H9 (cell line): Measurements from ENCODE around the gene WDFY3. TPM values are rescaled to one million over a fixed set of nuclear protein-coding genes. Genes with fewer than 3 reads are reported as not detected.

Source experiments
- DNase-seq: peaks from one replicate; pipeline ENCODE4 v3.0.0-alpha.2; 2017
- H2AFZ ChIP-seq: one replicate; pipeline ENCODE4 v1.6.1; 2013; ENCODE audit warnings: mild to moderate bottlenecking, low read length, control low read depth, moderate library complexity
- H2AK5ac ChIP-seq: 2 replicates; pipeline ENCODE4 v1.6.1; 2013; ENCODE audit warnings: low read length, control low read depth, mixed read lengths; ENCODE audit not compliant: insufficient read length
- H2BK120ac ChIP-seq: one replicate; pipeline ENCODE4 v1.6.1; 2013; ENCODE audit warnings: low read depth, mild to moderate bottlenecking, low read length, control low read depth, inconsistent platforms; ENCODE audit not compliant: poor library complexity, severe bottlenecking
- H2BK12ac ChIP-seq: 2 replicates; pipeline ENCODE4 v1.6.1; 2013; ENCODE audit warnings: low read length, control low read depth, mixed read lengths, low read depth; ENCODE audit not compliant: insufficient read length
- H2BK15ac ChIP-seq: 2 replicates; pipeline ENCODE4 v1.6.1; 2013; ENCODE audit warnings: low read depth, low read length, control low read depth
- H2BK20ac ChIP-seq: one replicate; pipeline ENCODE4 v1.6.1; 2013; ENCODE audit warnings: low read depth, mild to moderate bottlenecking, low read length, control low read depth, inconsistent platforms; ENCODE audit not compliant: poor library complexity, severe bottlenecking
- H2BK5ac ChIP-seq: 2 replicates; pipeline ENCODE4 v1.6.1; 2013; ENCODE audit warnings: low read length, control low read depth, mixed read lengths; ENCODE audit not compliant: insufficient read length
- H3K14ac ChIP-seq: 2 replicates; pipeline ENCODE4 v1.6.1; 2013; ENCODE audit warnings: low read length, control low read depth; ENCODE audit not compliant: insufficient read depth
- H3K18ac ChIP-seq: 2 replicates; pipeline ENCODE4 v1.6.1; 2013; ENCODE audit warnings: low read depth, mild to moderate bottlenecking, mixed read lengths, low read length, control low read depth; ENCODE audit not compliant: insufficient read length
- H3K23ac ChIP-seq: 2 replicates; pipeline ENCODE4 v1.6.1; 2013; ENCODE audit warnings: low read length, control low read depth, mixed read lengths, low read depth; ENCODE audit not compliant: insufficient read length
- H3K23me2 ChIP-seq: 2 replicates; pipeline ENCODE4 v1.6.1; 2013; ENCODE audit warnings: low read depth, mild to moderate bottlenecking, mixed read lengths, low read length, control low read depth; ENCODE audit not compliant: insufficient read length, poor library complexity, severe bottlenecking
- H3K27ac ChIP-seq: 2 replicates; pipeline ENCODE4 v1.5.1; 2013; ENCODE audit warnings: low read length, control low read depth, mixed read lengths, low read depth; ENCODE audit not compliant: insufficient read length
- H3K27me3 ChIP-seq: 2 replicates; pipeline ENCODE4 v1.6.1; 2013; ENCODE audit warnings: low read length, control low read depth, inconsistent platforms; ENCODE audit not compliant: insufficient read depth
- H3K4ac ChIP-seq: 2 replicates; pipeline ENCODE4 v1.6.1; 2013; ENCODE audit warnings: low read depth, mild to moderate bottlenecking, control low read depth, inconsistent platforms, low read length, moderate library complexity
- H3K4me1 ChIP-seq: 2 replicates; pipeline ENCODE4 v1.6.1; 2013; ENCODE audit warnings: low read length, control low read depth, inconsistent platforms; ENCODE audit not compliant: insufficient read depth
- H3K4me2 ChIP-seq: 2 replicates; pipeline ENCODE4 v1.6.1; 2013; ENCODE audit warnings: low read length, control low read depth, mixed read lengths; ENCODE audit not compliant: insufficient read length, insufficient read depth
- H3K56ac ChIP-seq: 2 replicates; pipeline ENCODE4 v1.6.1; 2013; ENCODE audit warnings: low read depth, mild to moderate bottlenecking, mixed read lengths, low read length, control low read depth; ENCODE audit not compliant: insufficient read length
- H3K79me1 ChIP-seq: 2 replicates; pipeline ENCODE4 v1.6.1; 2013; ENCODE audit warnings: low read depth, mild to moderate bottlenecking, moderate library complexity, low read length, control low read depth, inconsistent platforms; ENCODE audit not compliant: insufficient read depth, poor library complexity, severe bottlenecking
- H3K79me2 ChIP-seq: 2 replicates; pipeline ENCODE4 v1.6.1; 2013; ENCODE audit warnings: low read length, control low read depth, inconsistent platforms; ENCODE audit not compliant: insufficient read depth
- H3K9ac ChIP-seq: 2 replicates; pipeline ENCODE4 v1.6.1; 2013; ENCODE audit warnings: low read length, control low read depth, mixed read lengths; ENCODE audit not compliant: insufficient read length; ENCODE audit errors: extremely low read depth
- H3K9me3 ChIP-seq: one replicate; pipeline ENCODE4 v1.6.1; 2013; ENCODE audit warnings: low read depth, low read length, inconsistent platforms; ENCODE audit not compliant: control insufficient read depth
- H3T11ph ChIP-seq: one replicate; pipeline ENCODE4 v1.6.1; 2013; ENCODE audit warnings: mild to moderate bottlenecking, low read length, control low read depth, inconsistent platforms
- H4K20me1 ChIP-seq: one replicate; pipeline ENCODE4 v1.6.1; 2013; ENCODE audit not compliant: control insufficient read depth, insufficient read length, insufficient read depth
- H4K5ac ChIP-seq: 2 replicates; pipeline ENCODE4 v1.6.1; 2013; ENCODE audit warnings: low read depth, mild to moderate bottlenecking, mixed read lengths, low read length, control low read depth; ENCODE audit not compliant: insufficient read length
- H4K8ac ChIP-seq: replicated peaks from 2 replicates; pipeline ENCODE4 v1.6.1; 2013; ENCODE audit warnings: low read length, control low read depth, mixed read lengths, low read depth; ENCODE audit not compliant: insufficient read length
- H4K91ac ChIP-seq: 2 replicates; pipeline ENCODE4 v1.6.1; 2013; ENCODE audit warnings: low read depth, mild to moderate bottlenecking, moderate library complexity, mixed read lengths, low read length, control low read depth; ENCODE audit not compliant: insufficient read length
- H3K27ac Mint-ChIP-seq, 3 experiments: 2 replicates in 2 of 3; 3 replicates in 1 of 3; pipeline ENCODE4 v1.8.0; 2020 to 2021; ENCODE audit warnings: mixed read lengths in 3 of 3, mild to moderate bottlenecking in 1 of 3, moderate library complexity in 1 of 3
- H3K27me3 Mint-ChIP-seq: 2 replicates; pipeline ENCODE4 v1.8.0; 2021; ENCODE audit warnings: low read depth, mild to moderate bottlenecking, moderate library complexity, mixed read lengths
- H3K36me3 Mint-ChIP-seq, 3 experiments: 2 replicates in 2 of 3; 3 replicates in 1 of 3; pipeline ENCODE4 v1.8.0; 2020 to 2021; ENCODE audit warnings: low read depth in 3 of 3, mixed read lengths in 3 of 3; ENCODE audit not compliant: insufficient read depth in 1 of 3
- H3K4me1 Mint-ChIP-seq, 2 experiments: 2 replicates each; pipeline ENCODE4 v1.8.0; 2020; ENCODE audit warnings: mixed read lengths in 2 of 2
- H3K4me3 Mint-ChIP-seq, 2 experiments: 2 replicates in 1 of 2; 3 replicates in 1 of 2; pipeline ENCODE4 v1.8.0; 2020 to 2021; ENCODE audit warnings: mild to moderate bottlenecking in 2 of 2, mixed read lengths in 2 of 2, moderate library complexity in 1 of 2
- H3K9me3 Mint-ChIP-seq, 2 experiments: 2 replicates in 1 of 2; 3 replicates in 1 of 2; pipeline ENCODE4 v1.8.0; 2020; ENCODE audit warnings: mild to moderate bottlenecking in 2 of 2, mixed read lengths in 2 of 2, moderate library complexity in 1 of 2
- CTCF ChIP-seq: fragments of 200-600 bp; sonication (generic); conservative IDR thresholded peaks from 3 replicates; pipeline ENCODE4 v1.8.0; 2021; ENCODE audit warnings: antibody characterized with exemption, mild to moderate bottlenecking
- WGBS: extraction: QIAGEN DNeasy Blood & Tissue Kit; methylation state at CpG from one replicate; pipeline ENCODE4 v1.1.7; 2013; ENCODE audit warnings: missing lambda C conversion rate, low lambda C conversion rate, mixed read lengths; ENCODE audit not compliant: insufficient read length; ENCODE audit errors: extremely low coverage; 5-methylcytosine and 5-hydroxymethylcytosine counted together
- total RNA-seq: library from RNA; stranded (reverse); gene quantifications from 2 replicates; pipeline ENCODE4 v1.2.1, GENCODE V29; 2021

The WDFY3 gene
- total RNA-seq, 1 experiment from 2014 or later, result 54.6 TPM

DNA sequence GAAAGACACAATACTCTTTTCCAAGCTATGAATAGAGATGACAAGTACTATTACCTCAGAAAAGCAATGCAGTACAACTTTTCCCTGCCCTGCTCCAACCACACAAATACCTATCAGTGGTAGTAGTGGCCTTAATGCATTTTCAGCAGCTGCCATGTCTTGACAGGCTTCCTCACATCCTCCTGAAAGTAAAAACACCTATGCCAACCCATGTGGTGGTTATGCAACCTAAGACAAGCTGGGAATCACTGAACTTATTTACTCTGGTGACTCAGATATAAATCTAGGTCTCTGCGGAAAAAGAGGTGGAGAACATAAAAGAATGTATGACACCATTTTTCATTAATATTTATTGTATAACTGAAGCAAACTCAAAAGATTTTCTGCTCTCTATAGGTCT is 14.5 kb downstream of the WDFY3 start:
- Histone ChIP-seq H3K79me1 (peaks cover 2% of the 10 kb centered on the region), H3K23me2 (no peaks in the 10 kb centered on the region), H3T11ph (no peak overlapping the region), H2AK5ac (no peak overlapping the region), H4K91ac (no peak overlapping the region), H3K9ac (no peak overlapping the region), H3K27me3 (no peaks in the 10 kb centered on the region), H4K8ac (no peak overlapping the region), H2BK5ac (no peak overlapping the region), H2AFZ (no peak overlapping the region), H3K9me3 (no peaks in the 10 kb centered on the region), H3K23ac (no peak overlapping the region), H2BK15ac (no peak overlapping the region), H3K18ac (no peak overlapping the region), H3K4me2 (no peak overlapping the region), H3K14ac (no peak overlapping the region), H3K27ac (no peak overlapping the region), H3K4ac (no peak overlapping the region), H4K5ac (no peak overlapping the region), H2BK12ac (no peak overlapping the region), H3K79me2 (peaks cover 22% of the 10 kb centered on the region; the same call in 1 of the 2 replicates), H2BK120ac (no peak overlapping the region), H4K20me1 (no peaks in the 10 kb centered on the region), H2BK20ac (no peak overlapping the region), H3K56ac (no peak overlapping the region), H3K4me1 (no peaks in the 10 kb centered on the region; the same call in 1 of the 2 replicates)
- Mint-ChIP-seq H3K4me3 (no peak overlapping the region), H3K36me3 (peaks cover 0 to 2% (median 0%) of the 10 kb centered on the region in 3 experiments; a peak in 2 of 7 replicates), H3K9me3 (no peaks in the 10 kb centered on the region; a peak in 1 of 5 replicates), H3K27ac (no peak overlapping the region), H3K27me3 (no peaks in the 10 kb centered on the region), H3K4me1 (peaks cover 16 to 25% of the 10 kb centered on the region in 2 experiments)
- no CpG with 5 or more reads among the region's 1 CpG for WGBS
- no peak for TF ChIP-seq CTCF
- DNase-seq, result no peak
